HG03342 (cell line): ENCODE data around the gene TMPRSS5.

Experiments
- ATAC-seq: cut with Tn5 transposase; IDR thresholded peaks from one replicate; pipeline ENCODE4 v1.9.1; 2021; ENCODE audit warnings: mild to moderate bottlenecking, moderate library complexity; ENCODE audit not compliant: unreplicated experiment

TMPRSS5 gene

GRCh38 chr11:113670149-113670830, 35.8 kb downstream of the TMPRSS5 start:
- no peak for ATAC-seq

GRCh38 chr11:113668255-113668654, 37.9 kb downstream of the TMPRSS5 start:
- no peak for ATAC-seq

GRCh38 chr11:113667801-113668200, 38.3 kb downstream of the TMPRSS5 start:
- ATAC-seq: no peak

- ATAC-seq: no peak
Observed at GRCh38 chr11:113666584-113666983, 39.5 kb downstream of the TMPRSS5 start.

GRCh38 chr11:113664981-113665710, 41.0 kb downstream of the TMPRSS5 start:
- no peak for ATAC-seq

GRCh38 chr11:113664069-113664980, 41.8 kb downstream of the TMPRSS5 start:
- no peak for ATAC-seq

GRCh38 chr11:113663567-113663966, 42.5 kb downstream of the TMPRSS5 start:
- no peak for ATAC-seq

GRCh38 chr11:113655771-113656170, 50.3 kb downstream of the TMPRSS5 start:
- no peak for ATAC-seq

GRCh38 chr11:113651023-113651422, 55.1 kb downstream of the TMPRSS5 start:
- no peak for ATAC-seq

- ATAC-seq: no peak
Observed at GRCh38 chr11:113649311-113649710, 56.8 kb downstream of the TMPRSS5 start.

- no peak for ATAC-seq
Observed at GRCh38 chr11:113647856-113648255, 58.3 kb downstream of the TMPRSS5 start.

- no peak for ATAC-seq
Observed at GRCh38 chr11:113647108-113647507, 59.0 kb downstream of the TMPRSS5 start.

GRCh38 chr11:113645593-113646349, 60.3 kb downstream of the TMPRSS5 start:
- no peak for ATAC-seq

- ATAC-seq: no peak
Observed at GRCh38 chr11:113644605-113645004, 61.5 kb downstream of the TMPRSS5 start.

- no peak for ATAC-seq
Observed at GRCh38 chr11:113643701-113644100, 62.4 kb downstream of the TMPRSS5 start.

GRCh38 chr11:113643006-113643585, 63.0 kb downstream of the TMPRSS5 start:
- ATAC-seq: no peak

- ATAC-seq: no peak
Observed at GRCh38 chr11:113642090-113642489, 64.0 kb downstream of the TMPRSS5 start.

- no peak for ATAC-seq
Observed at GRCh38 chr11:113638376-113638775, 67.7 kb downstream of the TMPRSS5 start.

- ATAC-seq: no peak
Observed at GRCh38 chr11:113637636-113638035, 68.5 kb downstream of the TMPRSS5 start.
